IMR-90 (cell line): Measurements from ENCODE around the gene VSNL1. TPM values are rescaled to one million over a fixed set of nuclear protein-coding genes. Genes with fewer than 3 reads are reported as not detected.
A peak's percentile ranks its signal among the peaks of the same experiment; 100 is the strongest.

ENCODE experiments used
- ATAC-seq: fragments of 200-7000 bp; cut with Tn5 transposase; 2 replicates; pipeline ENCODE4 v1.9.1; 2020; ENCODE audit warnings: low read depth, mild to moderate bottlenecking, moderate library complexity
- BruUV-seq: library from RNA; stranded (reverse); fragments of 400-500 nt; replicated peaks from 2 replicates; lab custom pipeline; 2021; lab: Mats Ljungman, UMichigan
- CTCF ChIA-PET: fragments of 300-600 bp; formaldehyde crosslinking; extraction: SDS; loops from one replicate; lab custom pipeline; 2021; ENCODE audit warnings: antibody characterized with exemption; lab: Yijun Ruan, JAX
- POLR2A ChIA-PET: fragments of 300-600 bp; sonication (Branson Sonifier 250); formaldehyde crosslinking; loops from one replicate; lab custom pipeline; 2022; ENCODE audit warnings: antibody characterized with exemption; ENCODE audit not compliant: unreplicated experiment; lab: Charles Lee
- DNase-seq: peaks from one replicate; pipeline ENCODE4 v3.0.0; 2013
- H2AFZ ChIP-seq: replicated peaks from 2 replicates; pipeline ENCODE3; 2013; ENCODE audit warnings: low read length, mild to moderate bottlenecking; ENCODE audit not compliant: poor library complexity
- H2AK5ac ChIP-seq: 2 replicates; pipeline ENCODE4 v1.6.1; 2013; ENCODE audit warnings: low read depth, low read length, inconsistent platforms
- H2AK9ac ChIP-seq: replicated peaks from 2 replicates; pipeline ENCODE3; 2013; ENCODE audit warnings: mild to moderate bottlenecking, low read depth, low read length, moderate library complexity; ENCODE audit not compliant: poor library complexity
- H2BK120ac ChIP-seq: 2 replicates; pipeline ENCODE4 v1.6.1; 2013; ENCODE audit warnings: low read depth, low read length, inconsistent platforms
- H2BK15ac ChIP-seq: 3 replicates; pipeline ENCODE4 v1.6.1; 2013; ENCODE audit warnings: low read depth, low read length, inconsistent platforms
- H2BK20ac ChIP-seq: 2 replicates; pipeline ENCODE4 v1.6.1; 2013; ENCODE audit warnings: low read depth, mild to moderate bottlenecking, inconsistent platforms, low read length, moderate library complexity
- H2BK5ac ChIP-seq: 2 replicates; pipeline ENCODE4 v1.6.1; 2013; ENCODE audit warnings: mild to moderate bottlenecking, low read depth, low read length, inconsistent platforms; ENCODE audit not compliant: poor library complexity, severe bottlenecking
- H3K14ac ChIP-seq: replicated peaks from 2 replicates; pipeline ENCODE4 v1.6.1; 2013; ENCODE audit warnings: low read depth, low read length, inconsistent platforms
- H3K18ac ChIP-seq: 2 replicates; pipeline ENCODE4 v1.6.1; 2013; ENCODE audit warnings: low read depth, low read length, control low read depth
- H3K23ac ChIP-seq: 2 replicates; pipeline ENCODE4 v1.6.1; 2013; ENCODE audit warnings: low read depth, low read length, inconsistent platforms
- H3K27ac ChIP-seq: 2 replicates; pipeline ENCODE4 v1.5.1; 2013; ENCODE audit warnings: mild to moderate bottlenecking, control low read depth, low read length; ENCODE audit not compliant: insufficient read depth
- H3K27me3 ChIP-seq: 2 replicates; pipeline ENCODE4 v1.6.1; 2013; ENCODE audit warnings: low read length; ENCODE audit not compliant: control insufficient read depth, insufficient read depth
- H3K36me3 ChIP-seq: 2 replicates; pipeline ENCODE4 v1.6.1; 2013; ENCODE audit warnings: low read length, mixed read lengths; ENCODE audit not compliant: control insufficient read depth, insufficient read depth
- H3K4ac ChIP-seq: 2 replicates; pipeline ENCODE4 v1.6.1; 2013; ENCODE audit warnings: low read depth, low read length, inconsistent platforms
- H3K4me1 ChIP-seq: 2 replicates; pipeline ENCODE4 v1.6.1; 2013; ENCODE audit warnings: low read length, mixed read lengths; ENCODE audit not compliant: control insufficient read depth, insufficient read depth
- H3K4me2 ChIP-seq: 2 replicates; pipeline ENCODE4 v1.6.1; 2013; ENCODE audit warnings: low read depth, mild to moderate bottlenecking, control low read depth, low read length, moderate library complexity
- H3K4me3 ChIP-seq: 2 replicates; pipeline ENCODE4 v1.5.1; 2013; ENCODE audit warnings: low read depth, mild to moderate bottlenecking, control low read depth, low read length, moderate library complexity; ENCODE audit not compliant: insufficient read depth
- H3K56ac ChIP-seq: 2 replicates; pipeline ENCODE4 v1.6.1; 2013; ENCODE audit warnings: low read length, inconsistent platforms; ENCODE audit not compliant: insufficient read depth; ENCODE audit errors: extremely low read depth
- H3K79me1 ChIP-seq, 2 experiments: 2 replicates each; pipeline ENCODE4 v1.6.1; 2013; ENCODE audit warnings: low read length in 2 of 2, inconsistent platforms in 1 of 2, low read depth in 1 of 2
- H3K9ac ChIP-seq: 2 replicates; pipeline ENCODE4 v1.6.1; 2013; ENCODE audit warnings: low read depth, low read length, control low read depth
- H3K9me1 ChIP-seq: 2 replicates; pipeline ENCODE4 v1.6.1; 2013; ENCODE audit warnings: low read length, inconsistent platforms; ENCODE audit not compliant: insufficient read depth
- H3K9me3 ChIP-seq: 2 replicates; pipeline ENCODE4 v1.6.1; 2013; ENCODE audit warnings: low read length; ENCODE audit not compliant: control insufficient read depth, insufficient read depth
- H4K20me1 ChIP-seq: 2 replicates; pipeline ENCODE4 v1.6.1; 2013; ENCODE audit warnings: low read length, inconsistent platforms; ENCODE audit not compliant: insufficient read depth
- H4K5ac ChIP-seq: 2 replicates; pipeline ENCODE4 v1.6.1; 2013; ENCODE audit warnings: mild to moderate bottlenecking, low read depth, low read length, control low read depth
- H4K8ac ChIP-seq, 2 experiments: 2 replicates each; pipeline ENCODE4 v1.6.1; 2013; ENCODE audit warnings: low read depth in 2 of 2, low read length in 2 of 2, control low read depth in 1 of 2, inconsistent platforms in 1 of 2
- H4K91ac ChIP-seq: 2 replicates; pipeline ENCODE4 v1.6.1; 2013; ENCODE audit warnings: low read depth, low read length, inconsistent platforms; ENCODE audit not compliant: insufficient read depth
- BHLHE40 ChIP-seq: fragments of 150-350 bp; IDR thresholded peaks from 2 replicates; pipeline ENCODE4 v1.6.1; 2016; ENCODE audit warnings: mild to moderate bottlenecking, low read depth, low read length
- CEBPB ChIP-seq: IDR thresholded peaks from 2 replicates; pipeline ENCODE4 v1.6.1; 2012; ENCODE audit warnings: low read depth, low read length, improper control_type of control experiment
- CHD1 ChIP-seq: IDR thresholded peaks from 2 replicates; pipeline ENCODE4 v1.6.1; 2012; ENCODE audit warnings: low read depth, low read length, improper control_type of control experiment
- CTCF ChIP-seq: conservative IDR thresholded peaks from 2 replicates; pipeline ENCODE4 v1.5.1; 2012; ENCODE audit warnings: mild to moderate bottlenecking, low read depth, low read length, improper control_type of control experiment
- ELK1 ChIP-seq: fragments of 150-350 bp; IDR thresholded peaks from 2 replicates; pipeline ENCODE4 v1.6.1; 2016; ENCODE audit warnings: low read depth, mild to moderate bottlenecking, low read length, moderate library complexity, borderline replicate concordance
- MAFK ChIP-seq: IDR thresholded peaks from 2 replicates; pipeline ENCODE4 v1.6.1; 2012; ENCODE audit warnings: low read depth, low read length, improper control_type of control experiment
- MAZ ChIP-seq: IDR thresholded peaks from 2 replicates; pipeline ENCODE4 v1.6.1; 2012; ENCODE audit warnings: low read depth, mild to moderate bottlenecking, low read length, improper control_type of control experiment, moderate library complexity, borderline replicate concordance
- MXI1 ChIP-seq: IDR thresholded peaks from 2 replicates; pipeline ENCODE4 v1.6.1; 2012; ENCODE audit warnings: low read depth, mild to moderate bottlenecking, low read length, moderate library complexity, borderline replicate concordance
- NFE2L2 ChIP-seq: fragments of 150-350 bp; IDR thresholded peaks from 2 replicates; pipeline ENCODE4 v1.6.1; 2016; ENCODE audit warnings: low read depth, mild to moderate bottlenecking, low read length
- POLR2A ChIP-seq: IDR thresholded peaks from 2 replicates; pipeline ENCODE4 v1.6.1; 2012; ENCODE audit warnings: mild to moderate bottlenecking, low read depth, low read length
- RAD21 ChIP-seq: IDR thresholded peaks from 2 replicates; pipeline ENCODE4 v1.6.1; 2012; ENCODE audit warnings: low read length, improper control_type of control experiment
- RCOR1 ChIP-seq: IDR thresholded peaks from 2 replicates; pipeline ENCODE4 v1.6.1; 2012; ENCODE audit warnings: mild to moderate bottlenecking, low read length, improper control_type of control experiment; ENCODE audit not compliant: insufficient replicate concordance
- RFX5 ChIP-seq: IDR thresholded peaks from 2 replicates; pipeline ENCODE4 v1.8.0; 2012; ENCODE audit warnings: low read depth, mild to moderate bottlenecking, low read length, moderate library complexity
- SMC3 ChIP-seq: fragments of 150-350 bp; IDR thresholded peaks from 2 replicates; pipeline ENCODE4 v1.6.1; 2016; ENCODE audit warnings: low read depth, mild to moderate bottlenecking, antibody characterized with exemption, low read length, moderate library complexity
- WGBS, 2 experiments: methylation state at CpG; one replicate each; pipeline versions ENCODE4 v1.1.5 to v1.1.7; 2013; ENCODE audit warnings: missing lambda C conversion rate in 2 of 2; ENCODE audit not compliant: insufficient read length in 1 of 2; ENCODE audit errors: extremely low coverage in 2 of 2; 5-methylcytosine and 5-hydroxymethylcytosine counted together
- dilution Hi-C: fragments of 300-500 bp; cut with HindIII; formaldehyde crosslinking; loops from one replicate; pipeline ENCODE4 v1.14.3; 2018; ENCODE audit warnings: low sequenced_read_pairs; ENCODE audit not compliant: unreplicated experiment
- in situ Hi-C: fragments of 300-500 bp; cut with MboI; formaldehyde crosslinking; loops from 3 replicates; pipeline ENCODE4 v1.14.3; 2019; ENCODE audit warnings: low sequenced_read_pairs, inconsistent platforms, mixed read lengths
- intact Hi-C: fragments of 100-400 bp; cut with micrococcal nuclease; formaldehyde crosslinking; loops from 2 replicates; pipeline ENCODE4 v1.10.0; 2022
- polyA plus RNA-seq, 3 experiments: library from polyadenylated mRNA; depleted of rRNA; stranded (reverse); fragments of >200 nt; gene quantifications; 2 replicates each; pipeline ENCODE4 v1.2.3, GENCODE V29; 2012; ENCODE audit warnings: low replicate concordance in 1 of 3
- total RNA-seq: library from RNA; depleted of rRNA; stranded (reverse); fragments of >200 nt; gene quantifications from 2 replicates; pipeline ENCODE4 v1.2.3, GENCODE V29; 2012
- TF ChIP-seq, protein P1 (sequence below): fragments of 150-350 bp; IDR thresholded peaks from 2 replicates; pipeline ENCODE4 v1.6.1; 2017; ENCODE audit warnings: mild to moderate bottlenecking, antibody characterized with exemption, low read length, low read depth

Gene VSNL1
- total and polyA plus RNA-seq, 2 of the 4 experiments (the other 2 are of a cell fraction): 0.32 to 0.36 TPM

GRCh38 chr2:17615728-17616351 is 75.3 kb downstream of the VSNL1 start:
- ChIA-PET POLR2A (no interaction called here), CTCF (interaction anchor here (1.2 to 2.2 kb wide), 2 partner anchors 30 to 56 kb away, joined by 4 to 9 read pairs; no protein-coding TSS in a partner anchor)
- WGBS, 2 experiments: no CpG with 5 or more reads among the region's 1 CpG
- H3K56ac ChIP-seq: no peak overlapping the region
- peak overlapping the region; percentile 46 for H2AFZ ChIP-seq
- H3K27ac ChIP-seq: no peak overlapping the region
- BruUV-seq: no TSS peak
- no peak overlapping the region for H2BK15ac ChIP-seq
- H3K4ac ChIP-seq: peak overlapping the region; percentile 43; the same call in 1 of the 2 replicates
- no peaks in the 10 kb centered on the region for H3K27me3 ChIP-seq
- 0 out of 2 replicates have a peak overlapping the region, but pooled peaks have one; percentile 22 for H2BK120ac ChIP-seq
- H3K14ac ChIP-seq: peak overlapping the region; percentile 22; the same call in 1 of the 2 replicates
- peaks cover 6% of the 10 kb centered on the region; the same call in 1 of the 2 replicates for H3K9me1 ChIP-seq
- H3K9me3 ChIP-seq: no peaks in the 10 kb centered on the region
- H2BK20ac ChIP-seq: no peak overlapping the region
- no peak overlapping the region for H3K4me3 ChIP-seq
- no peak overlapping the region for H3K18ac ChIP-seq
- H4K5ac ChIP-seq: no peak overlapping the region; the same call in 1 of the 2 replicates
- peaks cover 4% of the 10 kb centered on the region; the same call in 1 of the 2 replicates for H3K4me1 ChIP-seq
- no peaks in the 10 kb centered on the region for H4K20me1 ChIP-seq
- peak overlapping the region in 1 of 2 experiments; percentile 19; a peak in 1 of 4 replicates for H4K8ac ChIP-seq
- H2BK5ac ChIP-seq: no peak overlapping the region
- ATAC-seq (peak; percentile 63), DNase-seq (peak; percentile 74)
- dilution Hi-C loops (no loop called here), in situ Hi-C loops (no loop called here), intact Hi-C loops (no loop called here)
- 0 out of 2 replicates have a peak overlapping the region, but pooled peaks have one; percentile 30 for H2AK5ac ChIP-seq
- H3K79me1 ChIP-seq: no peaks in the 10 kb centered on the region
- H3K36me3 ChIP-seq: no peaks in the 10 kb centered on the region
- H3K9ac ChIP-seq: no peak overlapping the region
- H2AK9ac ChIP-seq: peak overlapping the region; percentile 51
- H4K91ac ChIP-seq: no peak overlapping the region
- H3K4me2 ChIP-seq: no peak overlapping the region
- no peak overlapping the region for H3K23ac ChIP-seq
- TF ChIP-seq, protein P1, sequence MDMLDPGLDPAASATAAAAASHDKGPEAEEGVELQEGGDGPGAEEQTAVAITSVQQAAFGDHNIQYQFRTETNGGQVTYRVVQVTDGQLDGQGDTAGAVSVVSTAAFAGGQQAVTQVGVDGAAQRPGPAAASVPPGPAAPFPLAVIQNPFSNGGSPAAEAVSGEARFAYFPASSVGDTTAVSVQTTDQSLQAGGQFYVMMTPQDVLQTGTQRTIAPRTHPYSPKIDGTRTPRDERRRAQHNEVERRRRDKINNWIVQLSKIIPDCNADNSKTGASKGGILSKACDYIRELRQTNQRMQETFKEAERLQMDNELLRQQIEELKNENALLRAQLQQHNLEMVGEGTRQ: no peak
- no peak for TF ChIP-seq NFE2L2
- no peak for TF ChIP-seq ELK1
- TF ChIP-seq RAD21: no peak
- no peak for TF ChIP-seq BHLHE40
- no peak for TF ChIP-seq SMC3
- TF ChIP-seq MAFK: no peak
- no peak for TF ChIP-seq POLR2A
- TF ChIP-seq CTCF: no peak
- no peak for TF ChIP-seq RFX5
- TF ChIP-seq MXI1: no peak
- TF ChIP-seq RCOR1: no peak
- TF ChIP-seq CHD1: no peak
- TF ChIP-seq MAZ: no peak
- no peak for TF ChIP-seq CEBPB
